Smooth muscle cell of the brain vasculature (primary cell): Measurements from ENCODE around the gene GFPT2.

ENCODE experiments used
- DNase-seq: peaks from one replicate; pipeline ENCODE4 v3.0.0-alpha.2; 2012; ENCODE audit warnings: low read depth, low spot score

GFPT2 gene

GRCh38 chr5:180378438-180379344 lies 25.6 kb upstream of the GFPT2 start:
- no peak for DNase-seq

DNA sequence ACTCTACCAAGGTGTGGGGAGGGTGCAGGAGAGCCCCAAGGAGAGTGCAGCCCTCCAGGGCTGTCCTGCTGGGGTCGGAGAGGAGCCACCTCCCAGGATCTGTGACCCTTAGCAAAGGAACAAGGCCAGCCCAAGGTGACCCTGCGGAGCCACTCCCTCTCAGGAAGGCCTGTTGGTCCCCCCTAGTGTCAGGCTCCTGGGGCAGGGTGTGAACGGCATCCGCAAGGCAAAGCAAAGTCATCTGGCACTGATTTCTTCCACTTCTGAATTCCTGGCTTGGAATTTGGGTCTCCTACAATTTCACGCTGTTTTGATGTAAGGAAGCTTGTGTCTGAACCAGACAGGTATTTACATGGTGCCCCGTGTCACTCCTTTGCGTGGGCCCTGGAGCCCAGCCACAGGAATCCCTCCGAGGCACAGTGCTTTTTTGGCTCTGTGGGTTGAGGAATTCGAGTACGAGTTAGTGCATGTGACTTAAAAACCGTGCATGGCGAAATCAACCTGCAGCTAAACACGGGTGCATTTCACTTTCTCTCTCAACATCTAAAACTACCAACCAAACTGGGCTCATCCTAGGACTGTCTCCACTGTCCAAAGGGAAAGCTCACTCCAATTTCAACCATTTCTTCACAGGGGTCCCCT lies 24.5 kb upstream of the GFPT2 start:
- DNase-seq: no peak

DNA sequence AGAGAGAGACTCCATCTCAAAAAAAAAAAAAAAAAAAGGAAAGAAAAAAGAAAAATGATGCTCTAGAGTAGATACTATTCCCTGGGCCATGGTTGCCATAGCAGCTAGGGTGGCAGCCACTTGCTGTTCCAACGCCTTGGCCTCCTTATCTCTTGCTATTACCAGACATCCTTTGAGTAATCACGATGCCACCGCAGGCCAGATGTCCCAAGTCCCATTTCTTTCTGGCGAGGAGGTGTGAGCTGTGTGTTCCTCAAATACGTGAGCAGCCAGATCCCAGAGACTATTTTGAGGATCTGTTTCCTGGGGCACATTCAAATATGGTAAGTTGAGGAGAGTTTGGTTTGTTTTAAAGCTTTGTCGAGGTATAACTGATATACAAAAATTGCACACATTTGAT lies 23.4 kb upstream of the GFPT2 start:
- no peak for DNase-seq

- no peak for DNase-seq
Observed at GRCh38 chr5:180375955-180376354, 22.8 kb upstream of the GFPT2 start.

GRCh38 chr5:180375291-180375690 lies 22.2 kb upstream of the GFPT2 start:
- no peak for DNase-seq

DNA sequence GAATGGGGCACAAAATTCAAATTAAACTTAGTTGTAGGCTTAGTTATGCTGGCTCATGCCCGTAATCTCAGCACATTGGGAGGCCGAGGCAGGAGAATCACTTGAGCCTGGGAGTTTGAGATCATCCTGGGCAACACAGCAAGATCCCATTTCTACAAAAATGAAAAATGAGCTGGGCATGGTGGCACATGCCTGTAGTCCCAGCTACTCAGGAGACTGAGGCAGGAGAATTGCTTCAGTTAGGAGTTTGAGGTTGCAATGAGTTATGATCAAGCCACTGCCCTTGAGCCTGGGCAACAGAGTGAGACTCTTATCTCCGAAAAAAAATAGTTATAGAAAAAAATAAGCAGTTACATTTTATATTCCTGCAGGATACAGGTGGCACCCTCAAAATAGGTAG lies 20.7 kb upstream of the GFPT2 start:
- DNase-seq: no peak

GRCh38 chr5:180373454-180373853 lies 20.3 kb upstream of the GFPT2 start:
- no peak for DNase-seq

GRCh38 chr5:180371949-180372348 lies 18.8 kb upstream of the GFPT2 start:
- DNase-seq: no peak

DNA sequence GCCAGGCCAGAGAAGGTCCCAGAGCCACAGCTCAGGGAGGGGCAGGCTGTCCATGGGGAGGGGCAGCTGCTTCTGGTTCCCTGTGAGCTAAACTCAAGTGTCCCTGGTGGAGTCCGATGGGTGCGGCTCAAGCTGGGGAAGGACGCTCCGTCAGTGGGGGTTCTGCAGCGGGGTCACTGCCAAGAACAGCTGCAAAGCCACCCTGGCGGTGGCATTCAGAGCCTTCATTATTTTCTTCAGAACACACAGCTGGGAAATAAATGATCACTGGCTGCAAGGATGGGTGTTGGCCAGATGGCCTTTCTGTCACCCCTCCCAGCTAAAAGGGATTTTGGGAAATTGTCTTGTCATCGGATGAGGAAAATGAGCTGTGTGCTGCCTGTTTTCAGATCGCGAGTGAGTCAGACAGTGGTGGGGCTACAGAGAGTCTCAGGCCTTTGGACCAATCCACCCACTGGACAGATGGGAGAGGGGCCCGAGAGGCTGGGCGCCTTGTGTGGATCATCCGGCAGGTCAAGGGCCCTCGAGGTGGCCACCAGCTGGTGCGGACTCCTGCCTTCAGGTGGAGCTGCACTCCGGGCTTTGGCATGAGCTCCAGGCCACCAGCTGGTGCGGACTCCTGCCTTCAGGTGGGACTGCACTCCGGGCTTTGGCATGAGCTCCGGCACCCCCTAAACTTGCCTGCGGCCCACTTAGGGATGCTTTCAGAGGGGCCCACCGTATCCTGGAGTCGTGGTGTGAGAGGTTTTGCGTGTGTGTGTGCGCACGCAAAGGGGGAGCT lies 17.9 kb upstream of the GFPT2 start:
- no peak for DNase-seq

- no peak for DNase-seq
Observed at GRCh38 chr5:180367991-180368390, 14.9 kb upstream of the GFPT2 start.

DNA sequence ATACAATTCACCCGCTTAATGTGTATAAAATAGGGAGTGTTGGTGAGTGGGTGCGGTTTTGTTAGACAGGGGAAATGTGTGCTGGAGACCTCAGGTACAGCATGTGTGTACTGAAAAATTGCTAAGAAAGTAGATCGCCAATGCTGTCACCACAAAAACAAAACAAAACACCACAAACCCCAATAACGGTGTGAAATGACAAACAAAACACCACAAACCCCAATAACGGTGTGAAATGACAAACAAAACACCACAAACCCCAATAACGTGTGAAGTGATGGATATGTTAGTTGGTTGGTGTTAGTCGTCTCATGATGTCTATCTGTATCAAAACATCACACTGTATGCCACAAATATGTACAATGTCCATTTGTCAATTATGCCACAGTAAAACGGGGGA lies 14.2 kb upstream of the GFPT2 start:
- no peak for DNase-seq

DNA sequence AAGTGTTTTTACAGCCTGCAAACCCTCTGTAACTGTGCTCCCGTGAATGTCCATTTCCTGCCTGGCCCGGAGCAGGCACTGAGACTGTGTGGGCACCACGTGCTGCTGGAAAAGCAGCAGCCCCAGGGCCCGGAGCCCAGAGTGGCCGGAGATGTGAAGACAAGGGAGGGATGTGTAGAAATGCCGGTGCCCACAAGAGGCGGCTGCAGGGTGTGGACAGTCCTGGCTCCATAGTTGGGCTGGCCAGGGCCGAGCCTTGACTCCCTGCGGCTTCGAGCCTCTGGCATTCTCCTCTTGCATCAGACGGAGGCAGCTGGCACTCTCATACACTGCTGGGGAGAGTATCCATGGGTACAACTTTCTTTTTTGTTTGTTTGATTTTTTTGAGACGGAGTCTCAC lies 13.2 kb upstream of the GFPT2 start:
- DNase-seq: no peak

GRCh38 chr5:180365829-180366228 lies 12.7 kb upstream of the GFPT2 start:
- DNase-seq: no peak

- no peak for DNase-seq
Observed at GRCh38 chr5:180364306-180364856, 11.2 kb upstream of the GFPT2 start.

DNA sequence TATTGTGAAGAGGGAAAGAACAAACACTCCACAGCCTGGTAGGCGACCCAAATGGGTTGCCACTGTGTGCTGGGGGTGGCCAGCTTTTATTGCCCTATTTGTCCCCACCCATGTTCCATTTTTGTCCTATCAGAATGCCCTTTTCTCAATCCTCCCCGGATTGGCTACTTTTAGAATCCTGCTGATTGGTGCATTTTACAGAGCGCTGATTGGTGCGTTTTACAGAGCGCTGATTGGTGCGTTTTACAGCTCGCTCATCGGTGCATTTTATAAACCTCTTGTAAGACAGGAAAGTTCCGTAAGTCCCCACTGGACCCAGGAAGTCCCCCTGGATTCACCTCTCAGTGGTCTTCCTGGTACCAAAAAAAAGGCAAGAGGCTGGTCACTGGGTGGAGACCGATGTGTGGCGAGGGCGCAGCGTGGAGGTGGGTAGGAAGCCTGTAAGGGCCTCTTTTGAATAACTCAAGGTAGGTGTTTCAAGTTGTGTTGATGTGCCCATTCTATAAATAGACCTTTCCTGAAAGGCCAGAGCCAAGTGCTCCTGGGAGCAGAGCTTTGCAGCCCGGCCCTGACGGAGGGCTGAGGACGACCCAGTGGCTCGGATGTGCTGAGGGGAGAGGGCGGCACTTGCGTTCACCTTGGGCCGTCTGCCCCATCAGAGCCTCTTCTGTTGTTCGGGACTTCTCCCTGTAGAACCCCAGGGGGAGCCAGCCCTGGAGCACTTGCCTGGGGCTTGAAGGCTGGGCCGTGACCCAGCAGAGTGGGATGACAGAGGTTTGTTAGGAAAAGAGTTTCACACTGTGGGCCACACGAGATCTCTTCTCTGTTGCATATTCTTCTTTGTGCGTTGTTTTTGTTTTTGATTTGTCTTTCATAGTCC lies 7.2 kb upstream of the GFPT2 start:
- DNase-seq: no peak

DNA sequence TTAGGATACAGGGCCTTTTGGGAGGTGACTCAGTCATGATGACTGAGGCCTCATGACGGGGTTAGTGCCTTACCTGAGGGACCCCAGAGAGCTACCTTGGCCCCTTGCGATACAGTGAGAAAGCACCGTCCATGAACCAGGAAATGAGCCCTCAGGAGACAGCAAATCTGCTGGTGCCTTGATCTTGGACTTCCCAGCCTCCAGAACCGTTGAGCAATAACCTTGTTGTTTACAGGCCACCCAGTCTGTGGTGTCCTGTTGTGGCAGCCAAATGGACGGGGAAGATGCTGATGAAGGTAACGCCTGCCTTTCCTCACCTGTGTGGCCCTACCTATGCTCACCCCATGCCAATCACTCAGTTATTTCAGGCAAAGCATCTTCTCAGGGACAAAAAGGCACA lies 5.6 kb upstream of the GFPT2 start:
- no peak for DNase-seq

- DNase-seq: no peak
Observed at GRCh38 chr5:180358179-180358578, 5.0 kb upstream of the GFPT2 start.

DNA sequence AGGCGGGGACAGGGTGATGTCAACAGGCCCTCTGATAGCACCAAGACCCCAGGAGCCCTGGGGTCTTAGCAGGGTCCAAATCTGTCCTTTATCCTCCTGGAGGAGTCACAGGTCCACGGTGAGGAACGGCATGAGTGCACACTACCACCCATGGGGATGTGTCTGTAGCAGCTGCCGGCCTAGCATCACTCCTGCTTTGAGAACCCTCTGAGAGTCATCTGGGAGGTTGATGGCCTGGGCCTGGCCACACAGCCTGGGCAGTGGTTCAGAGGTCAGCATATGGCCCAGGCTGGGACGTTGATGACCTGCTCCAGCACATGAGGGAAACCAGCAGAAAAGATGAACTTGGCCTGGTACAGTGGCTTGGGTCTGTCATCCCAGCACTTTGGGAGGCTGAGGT lies 1.8 kb upstream of the GFPT2 start:
- no peak for DNase-seq

GRCh38 chr5:180353980-180354452 lies 880 bp upstream of the GFPT2 start:
- no peak for DNase-seq

- DNase-seq: no peak
Observed at GRCh38 chr5:180352116-180353047, 754 bp downstream of the GFPT2 start.
